Astrocyte of the spinal cord (primary cell): ENCODE data around the gene CCDC50.

Experiments used
- DNase-seq: peaks from one replicate; pipeline ENCODE4 v3.0.0; 2011; ENCODE audit warnings: low read depth, low spot score
- H3K4me3 ChIP-seq: 2 replicates; pipeline ENCODE4 v1.5.1; 2011; ENCODE audit warnings: low read depth, mild to moderate bottlenecking, low read length, moderate library complexity
- CTCF ChIP-seq: IDR thresholded peaks from 2 replicates; pipeline ENCODE4 v1.5.1; 2012; ENCODE audit warnings: low read depth, mild to moderate bottlenecking, low read length, inconsistent platforms
- in situ Hi-C: cut with HindIII; loops from 2 replicates; pipeline ENCODE4 v1.10.0; 2017; ENCODE audit warnings: low sequenced_read_pairs

Gene CCDC50

GRCh38 chr3:191440532-191440931 lies 111.3 kb downstream of the CCDC50 start:
- TF ChIP-seq CTCF = no peak
- in situ Hi-C loops = no loop called here
- no peak overlapping the region for H3K4me3 ChIP-seq
- DNase-seq = no peak

GRCh38 chr3:191441687-191442086 lies 112.5 kb downstream of the CCDC50 start:
- DNase-seq = no peak
- in situ Hi-C loops = no loop called here
- no peak for TF ChIP-seq CTCF
- no peak overlapping the region for H3K4me3 ChIP-seq

- no peak overlapping the region for H3K4me3 ChIP-seq
- no peak for TF ChIP-seq CTCF
- no peak for DNase-seq
- in situ Hi-C loops = no loop called here
Observed at GRCh38 chr3:191444569-191444968, 115.4 kb downstream of the CCDC50 start.
